NT2/D1 (cell line): ENCODE results near the gene ZNF837.

Source experiments
- DNase-seq: peaks from one replicate; pipeline ENCODE4 v3.0.0-alpha.2; 2011; ENCODE audit warnings: low read depth, low spot score
- H3K27me3 ChIP-seq: 2 replicates; pipeline ENCODE4 v1.6.0; 2011; ENCODE audit warnings: mild to moderate bottlenecking; ENCODE audit not compliant: insufficient read length, insufficient read depth
- H3K36me3 ChIP-seq: 2 replicates; pipeline ENCODE4 v1.6.1; 2011; ENCODE audit warnings: mild to moderate bottlenecking, low read length, mixed read lengths; ENCODE audit not compliant: insufficient read depth, insufficient read length
- H3K4me1 ChIP-seq: 2 replicates; pipeline ENCODE4 v1.5.1; 2011; ENCODE audit not compliant: insufficient read depth, insufficient read length
- H3K4me3 ChIP-seq: 2 replicates; pipeline ENCODE4 v1.5.1; 2011; ENCODE audit warnings: low read depth; ENCODE audit not compliant: insufficient read length
- H3K9ac ChIP-seq: 2 replicates; pipeline ENCODE4 v1.6.0; 2011; ENCODE audit warnings: low read depth; ENCODE audit not compliant: insufficient read length
- H3K9me3 ChIP-seq: 2 replicates; pipeline ENCODE4 v1.5.1; 2011; ENCODE audit warnings: mild to moderate bottlenecking, low read length; ENCODE audit not compliant: insufficient read depth
- SUZ12 ChIP-seq: IDR thresholded peaks from 2 replicates; pipeline ENCODE4 v1.6.1; 2011; ENCODE audit not compliant: insufficient read length, insufficient read depth; ENCODE audit errors: extremely low read depth
- YY1 ChIP-seq: IDR thresholded peaks from 2 replicates; pipeline ENCODE4 v1.6.1; 2011; ENCODE audit not compliant: insufficient read length, insufficient read depth
- ZNF274 ChIP-seq: IDR thresholded peaks from 2 replicates; pipeline ENCODE4 v1.6.1; 2011; ENCODE audit warnings: mild to moderate bottlenecking, low read depth, low read length

The ZNF837 gene

DNA sequence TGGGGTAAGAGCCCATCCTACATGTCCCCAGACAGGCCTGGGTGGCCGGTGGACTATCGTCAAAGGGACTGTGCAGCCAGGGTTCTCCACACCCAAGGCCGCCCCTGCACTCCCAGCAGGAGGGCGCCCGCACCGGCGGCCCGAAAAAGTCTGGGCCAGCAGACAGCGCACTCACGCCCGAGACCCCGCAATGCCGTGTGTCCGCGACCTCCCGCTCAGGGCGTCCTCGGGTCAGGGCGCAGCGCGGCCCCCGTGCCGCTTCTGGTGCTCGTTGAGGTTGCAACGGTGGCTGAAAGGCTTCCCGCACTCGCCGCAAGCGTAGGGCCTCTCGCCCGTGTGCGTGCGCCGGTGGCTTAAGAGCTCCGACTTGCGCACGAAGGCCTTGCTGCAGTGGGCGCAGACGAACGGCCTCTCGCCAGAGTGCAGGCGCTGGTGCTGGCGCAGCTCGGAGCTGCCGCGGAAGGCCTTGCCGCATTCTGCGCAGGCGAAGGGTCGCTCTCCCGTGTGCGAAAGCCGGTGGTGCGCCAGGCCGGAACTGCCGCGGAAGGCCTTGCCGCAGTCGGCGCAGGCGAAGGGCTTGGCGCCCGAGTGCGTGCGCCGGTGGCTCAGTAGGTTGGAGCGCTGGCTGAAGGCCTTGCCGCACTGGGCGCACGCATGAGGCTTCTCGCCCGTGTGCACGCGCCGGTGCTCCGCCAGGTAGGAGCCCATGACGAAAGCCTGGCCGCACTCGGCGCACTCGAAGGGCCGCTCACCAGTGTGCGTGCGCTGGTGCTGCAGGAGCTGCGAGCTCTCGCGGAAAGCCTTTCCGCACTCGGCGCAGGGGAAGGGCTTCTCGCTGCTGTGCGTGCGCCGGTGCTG, 24.7 kb downstream of the ZNF837 start:
- Histone ChIP-seq H3K4me1 (peaks cover 10% of the 10 kb centered on the region), H3K4me3 (no peak overlapping the region), H3K36me3 (peaks cover 27% of the 10 kb centered on the region), H3K27me3 (no peaks in the 10 kb centered on the region), H3K9ac (no peak overlapping the region), H3K9me3 (no peaks in the 10 kb centered on the region)
- DNase-seq: no peak
- TF ChIP-seq YY1 (no peak), SUZ12 (no peak), ZNF274 (no peak)

DNA sequence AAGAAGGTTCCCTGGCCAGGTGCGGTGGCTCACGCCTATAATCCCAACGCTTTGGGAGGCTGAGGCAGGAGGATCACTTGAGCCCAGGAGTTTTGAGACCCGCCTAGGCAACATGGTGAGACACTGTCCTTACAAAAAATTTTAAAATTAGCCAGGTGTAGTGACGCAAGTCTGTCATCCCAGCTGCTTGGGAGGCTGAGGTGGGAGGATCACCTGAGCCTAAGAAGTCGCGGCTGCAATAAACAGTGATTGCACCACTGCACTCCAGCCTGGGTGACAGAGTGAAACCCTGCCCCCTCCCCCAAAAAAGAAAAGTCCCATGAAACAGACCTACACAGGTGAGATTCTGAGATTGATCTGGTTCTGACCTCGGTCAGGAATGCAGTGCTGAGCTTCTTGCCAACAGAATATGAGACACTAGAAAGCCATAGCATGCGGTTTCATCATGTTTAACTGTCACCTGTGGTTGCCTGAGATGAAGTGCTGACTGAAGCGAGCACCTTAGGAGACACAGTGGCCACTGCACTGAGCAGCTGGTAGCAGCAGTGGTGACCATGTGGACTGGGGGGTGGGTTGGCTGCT, 25.5 kb downstream of the ZNF837 start:
- no peak for TF ChIP-seq YY1
- no peak for TF ChIP-seq ZNF274
- no peak for TF ChIP-seq SUZ12

DNA sequence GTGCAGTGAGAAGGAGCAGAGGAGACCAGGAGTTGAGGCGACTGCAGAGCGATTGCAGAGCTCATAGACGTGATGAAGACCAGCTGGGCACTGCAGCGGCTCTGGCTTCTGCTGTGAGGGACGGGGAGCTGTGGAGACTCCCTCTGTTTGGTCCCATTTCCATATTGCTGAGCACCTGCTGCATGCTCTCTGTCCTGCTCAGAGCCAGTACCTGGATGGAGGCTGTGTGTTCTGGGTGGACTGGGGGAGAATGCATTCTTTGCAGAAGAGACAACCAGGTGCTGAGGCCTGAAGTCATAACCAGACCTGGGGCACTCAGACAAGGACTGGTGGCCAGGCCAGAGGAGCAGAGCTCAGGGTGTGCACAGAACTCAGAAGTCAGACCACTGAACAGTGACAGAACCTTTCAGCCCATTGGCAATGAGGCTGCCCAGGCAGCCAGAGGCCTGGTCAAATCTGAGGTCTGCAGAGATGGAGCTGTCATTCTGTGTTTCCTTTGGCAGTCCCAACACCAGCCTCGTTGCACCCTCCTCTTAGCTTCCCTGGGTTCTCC, 26.3 kb downstream of the ZNF837 start:
- peaks cover 10% of the 10 kb centered on the region for H3K4me1 ChIP-seq
- no peak for DNase-seq
- H3K9me3 ChIP-seq: no peaks in the 10 kb centered on the region
- H3K9ac ChIP-seq: no peak overlapping the region
- no peak overlapping the region for H3K4me3 ChIP-seq
- peaks cover 33% of the 10 kb centered on the region for H3K36me3 ChIP-seq
- TF ChIP-seq ZNF274: no peak
- no peaks in the 10 kb centered on the region for H3K27me3 ChIP-seq

More for the DNA sequence above, 25.5 kb downstream of the ZNF837 start:
- Histone ChIP-seq H3K36me3 (peaks cover 33% of the 10 kb centered on the region), H3K27me3 (no peaks in the 10 kb centered on the region), H3K4me1 (peaks cover 10% of the 10 kb centered on the region), H3K9ac (no peak overlapping the region), H3K9me3 (no peaks in the 10 kb centered on the region), H3K4me3 (no peak overlapping the region)
- no peak for DNase-seq

DNA sequence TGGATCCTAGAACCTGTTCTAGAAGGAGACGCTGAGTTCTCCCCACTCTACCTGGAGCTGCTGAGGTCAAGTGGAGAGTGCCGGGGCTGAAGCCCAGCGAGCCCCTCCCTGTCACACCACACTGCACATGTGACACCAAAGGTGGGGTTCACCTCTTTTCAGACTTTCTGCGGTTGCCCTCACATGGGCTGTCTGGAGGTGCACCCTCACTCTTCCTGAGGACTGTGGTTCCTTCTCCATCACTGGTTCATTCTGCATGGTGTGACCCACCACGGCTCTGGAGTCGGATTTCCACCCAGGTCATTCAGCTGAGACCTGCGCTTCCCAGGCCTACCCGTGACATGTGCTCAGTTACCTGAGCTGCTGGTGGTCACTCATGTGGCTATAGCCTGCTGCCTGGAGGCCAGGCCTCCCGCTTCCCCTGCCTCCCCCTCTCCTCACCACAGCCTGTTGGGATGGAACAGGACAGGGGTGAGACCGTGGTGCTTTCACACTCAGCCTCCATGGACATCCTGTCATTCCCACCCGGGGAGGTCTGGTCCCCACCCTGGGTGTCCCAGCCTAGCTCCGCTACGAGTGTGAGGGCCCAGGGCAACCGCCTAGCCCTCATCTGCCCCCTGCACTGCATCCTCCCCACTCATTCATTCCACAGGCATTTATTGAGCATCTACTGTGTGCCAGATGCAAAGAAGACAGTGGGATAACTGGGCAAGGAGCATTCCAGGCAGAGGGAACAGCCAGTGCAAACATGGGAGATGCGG, 26.9 kb downstream of the ZNF837 start:
- Histone ChIP-seq H3K9ac (no peak overlapping the region), H3K9me3 (no peaks in the 10 kb centered on the region), H3K4me1 (peaks cover 10% of the 10 kb centered on the region), H3K36me3 (peaks cover 33% of the 10 kb centered on the region), H3K27me3 (no peaks in the 10 kb centered on the region), H3K4me3 (no peak overlapping the region)
- no peak for TF ChIP-seq SUZ12
- no peak for TF ChIP-seq YY1
- TF ChIP-seq ZNF274: no peak
- no peak for DNase-seq

DNA sequence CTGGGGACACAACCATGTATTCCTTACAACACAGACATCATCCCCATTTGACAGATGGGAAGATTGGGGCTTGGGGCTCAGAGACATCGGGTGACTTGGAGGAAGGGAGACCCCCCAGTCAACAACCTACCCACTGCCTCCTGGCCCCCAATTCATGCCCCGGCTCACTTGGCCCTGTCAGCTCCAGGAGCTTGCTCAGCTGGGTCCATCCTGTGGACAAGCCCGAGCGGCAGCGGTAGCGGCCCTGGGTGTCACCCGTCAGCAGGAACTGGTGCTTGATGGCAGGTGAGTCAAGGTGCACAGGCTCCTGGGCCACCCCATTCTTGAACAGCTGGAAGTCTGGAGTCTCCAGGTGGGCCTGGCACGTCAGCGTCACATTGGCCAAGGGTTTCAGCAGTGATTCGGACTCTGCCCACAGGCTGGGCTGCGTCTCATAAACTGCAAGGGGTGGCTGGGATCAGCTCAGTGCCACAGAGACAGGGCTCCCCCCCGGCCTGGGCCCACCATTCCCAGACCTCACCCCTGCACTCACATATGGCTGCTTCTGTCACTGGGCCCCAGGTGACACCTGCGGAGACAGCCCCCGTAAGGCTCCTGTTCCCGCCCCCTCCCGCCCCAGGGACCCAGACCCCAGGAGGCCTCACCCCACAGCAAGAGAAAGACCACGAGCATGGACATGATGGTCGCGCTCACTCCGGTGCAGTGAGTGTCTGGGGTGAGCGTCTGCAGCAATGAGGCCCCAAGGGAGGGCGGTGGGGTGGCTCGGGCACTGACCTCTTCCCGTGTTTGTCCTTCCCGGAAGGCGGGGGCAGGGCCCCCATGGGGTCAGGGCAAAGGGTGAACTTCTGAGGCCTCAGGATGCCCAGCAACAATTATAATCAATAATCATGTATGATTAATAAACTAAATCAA, 27.8 kb downstream of the ZNF837 start, which contains the start of gene A1BG:
A1BG (minus strand) TSS at position 733 of the 912 bp plus-strand sequence; CDS start at position 678, 55 bp downstream.
- no peak for DNase-seq
- H3K27me3 ChIP-seq: no peaks in the 10 kb centered on the region
- H3K9ac ChIP-seq: no peak within 1 kb of the TSS
- peaks cover 31% of the 10 kb centered on the region for H3K36me3 ChIP-seq
- H3K4me3 ChIP-seq: no peak within 1 kb of the TSS
- H3K9me3 ChIP-seq: no peaks in the 10 kb centered on the region
- peaks cover 8% of the 10 kb centered on the region for H3K4me1 ChIP-seq
- no peak for TF ChIP-seq YY1

DNA sequence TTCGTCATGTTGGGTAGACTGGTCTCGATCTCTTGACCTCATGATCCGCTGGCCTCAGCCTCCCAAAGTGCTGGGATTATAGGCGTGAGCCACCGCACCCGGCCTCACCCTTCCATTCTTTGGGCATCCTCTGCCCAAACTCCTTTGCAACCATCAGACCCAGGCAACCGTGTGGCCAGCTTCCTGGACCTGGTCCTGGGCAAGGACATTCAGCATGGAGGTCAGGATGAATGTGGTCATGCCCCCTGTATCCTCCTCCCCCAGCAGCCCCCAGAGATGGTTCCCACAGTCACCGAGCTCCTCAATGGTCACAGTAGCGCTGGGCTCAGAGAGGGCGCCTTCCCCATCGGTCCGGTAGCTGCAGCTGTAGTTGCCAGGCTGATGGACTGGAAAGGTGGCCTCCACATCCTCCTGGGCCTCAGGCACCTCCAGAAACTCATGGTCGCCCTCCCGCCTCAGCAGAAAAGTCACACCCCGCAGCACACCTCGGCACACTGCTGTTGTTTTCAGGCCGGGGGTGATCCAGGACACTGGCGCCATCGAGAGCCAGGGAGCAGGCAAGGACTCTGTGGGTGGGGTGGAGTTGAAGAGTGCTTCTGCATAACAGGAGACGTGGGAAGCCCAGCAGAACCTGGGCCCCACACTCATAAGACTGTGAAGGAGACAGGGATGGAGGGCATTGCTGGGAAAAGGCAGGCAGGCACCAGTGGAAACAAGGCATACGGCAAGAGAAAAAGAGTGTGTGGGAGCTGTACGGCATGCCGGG, 28.7 kb downstream of the ZNF837 start:
- Histone ChIP-seq H3K4me3 (no peak overlapping the region), H3K36me3 (peaks cover 25% of the 10 kb centered on the region), H3K4me1 (peaks cover 3% of the 10 kb centered on the region), H3K9me3 (no peaks in the 10 kb centered on the region), H3K27me3 (peaks cover 2% of the 10 kb centered on the region), H3K9ac (no peak overlapping the region)
- TF ChIP-seq ZNF274: no peak
- TF ChIP-seq YY1: no peak
- no peak for TF ChIP-seq SUZ12
- no peak for DNase-seq
